Panc1 (cell line): ENCODE measurements around the gene TMEM267.

Source experiments
- CTCF ChIP-seq: fragments of 450-650 bp; IDR thresholded peaks from 2 replicates; pipeline ENCODE4 v1.5.1; 2017; ENCODE audit warnings: mild to moderate bottlenecking
- REST ChIP-seq, 2 experiments: IDR thresholded peaks; 2 replicates each; pipeline ENCODE4 v1.6.1; 2011 to 2012; ENCODE audit warnings: low read depth in 2 of 2, control low read depth in 1 of 2, low read length in 1 of 2, mild to moderate bottlenecking in 1 of 2, moderate library complexity in 1 of 2; ENCODE audit not compliant: insufficient read depth in 1 of 2

- TF ChIP-seq CTCF (no peak), REST (IDR thresholded peaks at IDR 0.05; ENCODE audit: insufficient read depth in 1 of 2, low read depth in 2 of 2, low read length in 1 of 2) (no peak)
Observed at GRCh38 chr5:43418561-43418960, 65.1 kb downstream of the TMEM267 start.
